GM12891 (cell line): ENCODE results near the gene SNCA.

Source experiments
- DNase-seq: peaks from one replicate; pipeline ENCODE4 v3.0.0; 2011; ENCODE audit warnings: low spot score; ENCODE audit not compliant: insufficient read length
- FAIRE-seq: peaks from 2 replicates; lab custom pipeline; 2011; peaks lifted over from hg19 to GRCh38; lab: Jason Lieb, UNC
- PAX5 ChIP-seq: IDR thresholded peaks from 2 replicates; pipeline ENCODE4 v1.6.1; 2011; ENCODE audit warnings: low read length, moderate library complexity, mild to moderate bottlenecking; ENCODE audit not compliant: insufficient read depth, severe bottlenecking
- POLR2A ChIP-seq: IDR thresholded peaks from 2 replicates; pipeline ENCODE4 v1.6.1; 2011; ENCODE audit warnings: low read depth, low read length, control low read depth
- POLR2AphosphoS5 ChIP-seq: IDR thresholded peaks from 2 replicates; pipeline ENCODE4 v1.6.1; 2011; ENCODE audit warnings: low read depth, low read length, control low read depth
- POU2F2 ChIP-seq: IDR thresholded peaks from 2 replicates; pipeline ENCODE4 v1.6.1; 2011; ENCODE audit warnings: low read depth, mild to moderate bottlenecking, control low read depth, low read length, moderate library complexity
- SPI1 ChIP-seq: IDR thresholded peaks from 2 replicates; pipeline ENCODE4 v1.6.1; 2011; ENCODE audit warnings: low read depth, low read length, control low read depth
- TAF1 ChIP-seq: IDR thresholded peaks from 2 replicates; pipeline ENCODE4 v1.6.1; 2011; ENCODE audit warnings: low read depth, low read length, control low read depth

SNCA gene

DNA sequence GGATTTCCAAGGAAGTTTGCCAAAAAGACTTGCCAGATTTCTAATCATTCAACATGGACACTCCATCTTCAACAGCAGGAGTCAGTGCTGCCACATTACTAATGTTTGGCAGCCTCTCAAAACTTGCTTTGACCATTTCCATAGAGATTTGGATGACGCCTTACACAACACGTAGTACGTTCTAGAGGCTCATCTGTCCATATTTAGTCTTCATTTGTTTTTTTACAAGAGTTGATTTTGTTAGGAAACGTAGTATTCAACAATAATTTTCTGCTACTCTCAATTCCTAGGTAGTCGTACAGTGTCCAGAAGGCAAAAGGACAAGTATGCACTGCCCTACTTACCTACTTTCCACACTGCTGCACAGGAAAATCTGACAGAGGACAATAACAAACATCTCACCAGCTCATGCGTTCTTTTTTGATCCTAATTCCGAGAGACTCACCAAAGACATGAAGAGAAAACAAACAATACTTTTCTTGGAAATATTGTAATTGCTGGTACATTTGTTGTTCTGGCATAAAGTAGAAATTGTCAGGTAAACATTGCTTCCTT lies 117.3 kb downstream of the SNCA start:
- TF ChIP-seq POLR2AphosphoS5 (no peak), SPI1 (no peak), POLR2A (no peak), TAF1 (no peak)
- FAIRE-seq (no peak), DNase-seq (no peak)

- DNase-seq (no peak), FAIRE-seq (no peak)
- TF ChIP-seq SPI1 = no peak
- TF ChIP-seq TAF1 = no peak
- no peak for TF ChIP-seq PAX5
Measured at GRCh38 chr4:89716893-89717292, 120.1 kb downstream of the SNCA start.

DNA sequence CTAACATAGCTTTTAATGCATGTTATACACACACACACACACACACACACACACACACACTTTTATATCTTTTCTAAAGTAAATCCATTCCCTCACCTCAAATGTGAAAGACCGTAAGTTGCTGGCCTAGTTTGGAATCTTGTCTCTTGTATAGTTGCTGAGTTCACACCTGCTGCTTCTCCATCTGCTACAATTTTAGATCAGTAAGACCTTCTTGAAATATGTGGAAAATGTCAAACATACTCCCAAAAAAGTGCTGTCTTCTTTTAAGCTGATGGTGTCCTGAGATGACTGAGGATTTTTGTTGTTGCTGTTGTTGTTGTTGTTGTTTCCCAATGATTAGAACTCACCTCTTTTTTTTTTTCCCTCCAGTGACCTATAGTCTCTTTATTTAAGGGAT lies 121.3 kb downstream of the SNCA start:
- DNase-seq (no peak), FAIRE-seq (no peak)
- TF ChIP-seq PAX5 (no peak), SPI1 (no peak)

- DNase-seq (no peak), FAIRE-seq (no peak)
- no peak for TF ChIP-seq POLR2A
- no peak for TF ChIP-seq POLR2AphosphoS5
- TF ChIP-seq POU2F2 = no peak
- no peak for TF ChIP-seq SPI1
- no peak for TF ChIP-seq TAF1
- TF ChIP-seq PAX5 = no peak
Measured at GRCh38 chr4:89712827-89713226, 124.1 kb downstream of the SNCA start.

- DNase-seq (no peak), FAIRE-seq (no peak)
- TF ChIP-seq POLR2A = no peak
- no peak for TF ChIP-seq POU2F2
- no peak for TF ChIP-seq SPI1
Measured at GRCh38 chr4:89712141-89712540, 124.8 kb downstream of the SNCA start.

GRCh38 chr4:89708903-89709421 lies 128.0 kb downstream of the SNCA start:
- no peak for TF ChIP-seq TAF1
- TF ChIP-seq SPI1 = no peak
- TF ChIP-seq POLR2AphosphoS5 = no peak
- TF ChIP-seq POU2F2 = no peak
- TF ChIP-seq PAX5 = no peak
- TF ChIP-seq POLR2A = no peak
- no peak for FAIRE-seq
- DNase-seq = no peak

DNA sequence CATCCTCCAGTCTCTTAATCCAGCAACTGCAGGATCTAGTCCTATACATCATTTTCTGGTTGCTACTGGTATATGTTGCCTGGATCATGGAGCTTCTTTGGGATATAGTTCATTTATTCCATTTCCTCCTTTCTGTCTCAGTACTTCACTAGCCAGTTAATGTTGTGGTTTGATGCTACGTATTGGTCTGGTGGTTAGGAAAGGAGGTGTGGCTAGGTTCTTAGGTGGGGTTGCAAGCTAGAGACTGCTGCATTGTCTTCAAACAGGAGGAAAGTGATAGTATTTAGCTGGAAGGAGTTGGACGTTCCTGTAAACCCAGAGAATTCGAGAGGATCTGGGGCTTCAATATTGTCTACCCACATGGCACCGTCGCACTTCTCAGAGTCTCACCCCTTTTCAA lies 129.5 kb downstream of the SNCA start:
- no peak for FAIRE-seq
- DNase-seq = no peak

GRCh38 chr4:89704651-89705395 lies 132.1 kb downstream of the SNCA start:
- TF ChIP-seq POLR2AphosphoS5 (no peak), POU2F2 (no peak), TAF1 (no peak), SPI1 (no peak), POLR2A (no peak), PAX5 (no peak)
- DNase-seq = no peak
- FAIRE-seq = no peak

More for the DNA sequence above, 129.5 kb downstream of the SNCA start:
- no peak for TF ChIP-seq PAX5
- no peak for TF ChIP-seq POLR2A
- no peak for TF ChIP-seq TAF1
- TF ChIP-seq POU2F2 = no peak
- no peak for TF ChIP-seq SPI1
- no peak for TF ChIP-seq POLR2AphosphoS5

DNA sequence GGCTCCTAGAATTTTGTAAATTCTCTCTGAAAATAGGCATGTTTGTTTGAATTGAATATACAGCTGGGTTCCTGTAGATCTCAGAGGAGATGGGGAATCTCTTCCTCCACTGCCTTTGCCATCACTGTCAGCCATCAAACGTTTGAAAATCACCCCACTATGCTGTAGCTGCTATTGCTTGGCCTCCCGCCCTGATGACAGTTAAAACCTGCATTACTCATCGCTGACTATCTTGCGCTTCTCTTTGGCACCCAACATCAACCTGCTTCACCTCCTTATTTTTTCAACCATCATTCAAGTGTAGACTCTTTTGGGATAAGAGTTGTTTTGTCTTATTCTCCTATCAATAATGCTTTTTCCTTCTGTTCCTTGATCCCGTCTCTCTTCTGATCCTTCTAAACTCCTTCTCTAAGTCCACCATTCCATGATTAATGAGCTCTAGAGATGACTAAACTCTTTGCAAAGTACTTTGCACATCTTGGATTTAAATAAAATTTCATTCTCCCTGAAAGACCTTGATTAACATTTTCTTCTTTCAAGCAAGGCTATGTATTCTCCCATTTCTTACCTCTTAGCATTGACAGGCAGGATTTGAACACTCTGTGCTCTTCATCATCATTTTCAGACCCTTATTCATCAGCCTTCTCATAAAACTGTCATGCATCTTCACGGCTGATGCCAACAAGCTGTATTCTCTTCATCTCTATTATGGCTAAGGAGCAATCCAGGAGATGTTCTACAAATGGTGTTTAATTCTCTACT lies 133.0 kb downstream of the SNCA start:
- no peak for FAIRE-seq
- TF ChIP-seq SPI1 = no peak
- no peak for TF ChIP-seq POLR2A
- no peak for TF ChIP-seq PAX5
- no peak for TF ChIP-seq TAF1
- no peak for TF ChIP-seq POU2F2
- no peak for TF ChIP-seq POLR2AphosphoS5
- DNase-seq = no peak
